ENCODE data around the gene UST.

The UST gene

GRCh38 chr6:149118737-149119653, 372.2 kb downstream of the UST start:
- H3K27me3 ChIP-seq (ENCODE audit: low read length): no peaks in the 10 kb centered on the region
- no peak overlapping the region for H3K4me2 ChIP-seq (ENCODE audit: low read depth, low read length, poor library complexity, severe bottlenecking)
- H3K36me3 ChIP-seq (ENCODE audit: low read length): no peaks in the 10 kb centered on the region
- H4K20me1 ChIP-seq (ENCODE audit: low read depth, low read length): no peaks in the 10 kb centered on the region
- H3K9me3 ChIP-seq (ENCODE audit: insufficient read depth, low read length): no peaks in the 10 kb centered on the region
- TF ChIP-seq, protein P1, sequence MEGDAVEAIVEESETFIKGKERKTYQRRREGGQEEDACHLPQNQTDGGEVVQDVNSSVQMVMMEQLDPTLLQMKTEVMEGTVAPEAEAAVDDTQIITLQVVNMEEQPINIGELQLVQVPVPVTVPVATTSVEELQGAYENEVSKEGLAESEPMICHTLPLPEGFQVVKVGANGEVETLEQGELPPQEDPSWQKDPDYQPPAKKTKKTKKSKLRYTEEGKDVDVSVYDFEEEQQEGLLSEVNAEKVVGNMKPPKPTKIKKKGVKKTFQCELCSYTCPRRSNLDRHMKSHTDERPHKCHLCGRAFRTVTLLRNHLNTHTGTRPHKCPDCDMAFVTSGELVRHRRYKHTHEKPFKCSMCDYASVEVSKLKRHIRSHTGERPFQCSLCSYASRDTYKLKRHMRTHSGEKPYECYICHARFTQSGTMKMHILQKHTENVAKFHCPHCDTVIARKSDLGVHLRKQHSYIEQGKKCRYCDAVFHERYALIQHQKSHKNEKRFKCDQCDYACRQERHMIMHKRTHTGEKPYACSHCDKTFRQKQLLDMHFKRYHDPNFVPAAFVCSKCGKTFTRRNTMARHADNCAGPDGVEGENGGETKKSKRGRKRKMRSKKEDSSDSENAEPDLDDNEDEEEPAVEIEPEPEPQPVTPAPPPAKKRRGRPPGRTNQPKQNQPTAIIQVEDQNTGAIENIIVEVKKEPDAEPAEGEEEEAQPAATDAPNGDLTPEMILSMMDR (IDR thresholded peaks at IDR 0.05; ENCODE audit: insufficient read depth, low read length, poor library complexity, severe bottlenecking): no peak
- no peak for TF ChIP-seq EZH2phosphoT487 (conservative IDR thresholded peaks at IDR 0.05; ENCODE audit: low read length)
- H3K4me3 ChIP-seq (ENCODE audit: insufficient read depth, low read length, poor library complexity, severe bottlenecking): no peak overlapping the region
- H3K9me2 ChIP-seq (replicated peaks; ENCODE audit: insufficient read depth, low read length): no peaks in the 10 kb centered on the region
- no peaks in the 10 kb centered on the region for H3K79me2 ChIP-seq (ENCODE audit: insufficient read depth, low read length)
- H3K27ac ChIP-seq (ENCODE audit: low read depth, low read length): no peak overlapping the region
- H2AFZ ChIP-seq (ENCODE audit: low read depth, low read length, severe bottlenecking): no peak overlapping the region
- no peaks in the 10 kb centered on the region for H3F3A ChIP-seq (ENCODE audit: insufficient read depth)
- H3K9ac ChIP-seq (ENCODE audit: low read length): no peak overlapping the region

DNA sequence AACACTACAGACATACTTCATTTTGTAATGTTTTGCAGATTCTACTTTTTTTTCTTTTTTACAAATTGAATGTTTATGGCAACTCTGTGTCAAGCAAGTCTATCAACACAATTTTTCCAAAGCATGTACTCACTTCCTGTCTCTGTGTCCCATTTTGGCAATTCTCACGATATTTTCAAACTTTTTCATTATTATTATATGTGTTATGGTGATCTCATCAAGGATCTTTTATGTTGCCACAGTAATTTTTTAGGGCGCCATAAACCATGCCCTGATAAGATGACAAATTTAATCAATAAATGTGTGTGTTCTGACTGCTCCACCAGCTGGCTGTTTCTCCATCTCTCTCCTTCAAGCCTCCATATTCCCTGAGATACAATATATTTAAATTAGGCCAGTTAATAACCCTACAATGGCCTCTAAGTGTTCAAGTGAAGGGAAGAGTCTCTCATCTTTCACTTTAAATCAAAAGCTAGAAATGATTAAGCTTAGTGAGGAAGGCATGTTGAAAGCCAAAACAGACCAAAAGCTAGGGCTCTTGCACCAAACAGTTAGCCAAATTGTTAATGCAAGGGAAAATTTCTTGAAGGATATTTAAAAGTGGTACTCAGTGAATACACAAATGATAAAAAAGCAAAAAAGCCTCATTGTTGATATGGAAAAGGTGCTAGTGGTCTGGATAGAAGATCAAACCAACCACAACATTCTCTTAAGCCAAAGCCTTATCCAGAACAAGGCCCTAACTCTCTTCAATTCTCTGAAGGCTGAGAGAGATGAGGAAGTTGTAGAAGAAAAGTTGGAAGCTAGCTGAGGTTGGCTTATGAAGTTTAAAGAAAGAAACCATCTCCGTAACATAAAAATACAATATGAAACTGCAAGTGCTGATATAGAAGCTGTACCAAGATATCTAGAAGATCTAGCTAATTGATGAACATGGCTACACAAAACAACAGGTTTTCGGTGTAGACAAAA, 376.3 kb downstream of the UST start:
- Histone ChIP-seq H2AFZ (ENCODE audit: low read depth, low read length, severe bottlenecking) (no peak overlapping the region), H4K20me1 (ENCODE audit: low read depth, low read length) (no peaks in the 10 kb centered on the region), H3K4me3 (ENCODE audit: insufficient read depth, low read length, poor library complexity, severe bottlenecking) (no peak overlapping the region), H3K9me3 (ENCODE audit: insufficient read depth, low read length) (no peaks in the 10 kb centered on the region), H3F3A (ENCODE audit: insufficient read depth) (no peaks in the 10 kb centered on the region), H3K36me3 (ENCODE audit: low read length) (no peaks in the 10 kb centered on the region), H3K27ac (ENCODE audit: low read depth, low read length) (no peak overlapping the region), H3K4me2 (ENCODE audit: low read depth, low read length, poor library complexity, severe bottlenecking) (no peak overlapping the region), H3K9me2 (replicated peaks; ENCODE audit: insufficient read depth, low read length) (no peaks in the 10 kb centered on the region), H3K27me3 (ENCODE audit: low read length) (no peaks in the 10 kb centered on the region), H3K9ac (ENCODE audit: low read length) (no peak overlapping the region), H3K79me2 (ENCODE audit: insufficient read depth, low read length) (no peaks in the 10 kb centered on the region)
- TF ChIP-seq, protein P1 (IDR thresholded peaks at IDR 0.05; ENCODE audit: insufficient read depth, low read length, poor library complexity, severe bottlenecking): no peak
- no peak for TF ChIP-seq EZH2phosphoT487 (conservative IDR thresholded peaks at IDR 0.05; ENCODE audit: low read length)

DNA sequence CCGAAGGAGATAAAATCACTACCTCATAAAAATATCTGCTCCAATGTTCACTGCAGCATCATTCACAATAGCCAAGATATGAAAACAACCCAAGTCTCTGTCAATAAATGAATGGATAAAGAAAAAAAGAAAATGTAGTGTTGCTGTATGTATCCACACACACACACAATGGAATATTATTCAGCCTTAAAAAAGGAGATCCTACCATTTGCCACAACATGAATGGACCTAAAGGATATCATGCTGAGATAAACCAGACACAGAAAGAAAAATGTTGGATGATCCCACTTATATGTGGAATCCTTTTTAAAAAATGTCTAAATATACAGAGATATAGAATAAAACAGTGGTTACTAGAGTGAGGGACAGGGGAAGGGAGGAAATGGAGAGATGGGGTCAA, 378.5 kb downstream of the UST start:
- no peak overlapping the region for H3K4me2 ChIP-seq (ENCODE audit: low read depth, low read length, poor library complexity, severe bottlenecking)

More for the DNA sequence above, 378.5 kb downstream of the UST start:
- Histone ChIP-seq H3K27ac (ENCODE audit: low read depth, low read length) (no peak overlapping the region), H3K36me3 (ENCODE audit: low read length) (no peaks in the 10 kb centered on the region), H3F3A (ENCODE audit: insufficient read depth) (no peaks in the 10 kb centered on the region), H3K79me2 (ENCODE audit: insufficient read depth, low read length) (no peaks in the 10 kb centered on the region), H2AFZ (ENCODE audit: low read depth, low read length, severe bottlenecking) (no peak overlapping the region), H3K9ac (ENCODE audit: low read length) (no peak overlapping the region), H4K20me1 (ENCODE audit: low read depth, low read length) (no peaks in the 10 kb centered on the region), H3K4me3 (ENCODE audit: insufficient read depth, low read length, poor library complexity, severe bottlenecking) (no peak overlapping the region), H3K9me2 (replicated peaks; ENCODE audit: insufficient read depth, low read length) (no peaks in the 10 kb centered on the region), H3K9me3 (ENCODE audit: insufficient read depth, low read length) (no peaks in the 10 kb centered on the region), H3K27me3 (ENCODE audit: low read length) (no peaks in the 10 kb centered on the region)
- TF ChIP-seq, protein P1 (IDR thresholded peaks at IDR 0.05; ENCODE audit: insufficient read depth, low read length, poor library complexity, severe bottlenecking): no peak
- TF ChIP-seq EZH2phosphoT487 (conservative IDR thresholded peaks at IDR 0.05; ENCODE audit: low read length): no peak

All from SU-DHL-6 (cell line).